IMR-90 (cell line): ENCODE results near the gene COQ8A. TPM values are rescaled to one million over a fixed set of nuclear protein-coding genes. Genes with fewer than 3 reads are reported as not detected.

Source experiments
- ATAC-seq: fragments of 200-7000 bp; cut with Tn5 transposase; 2 replicates; pipeline ENCODE4 v1.9.1; 2020; ENCODE audit warnings: low read depth, mild to moderate bottlenecking, moderate library complexity
- BruUV-seq: library from RNA; stranded (reverse); fragments of 400-500 nt; replicated peaks from 2 replicates; lab custom pipeline; 2021; lab: Mats Ljungman, UMichigan
- CTCF ChIA-PET: fragments of 300-600 bp; formaldehyde crosslinking; extraction: SDS; loops from one replicate; lab custom pipeline; 2021; ENCODE audit warnings: antibody characterized with exemption; lab: Yijun Ruan, JAX
- POLR2A ChIA-PET: fragments of 300-600 bp; sonication (Branson Sonifier 250); formaldehyde crosslinking; loops from one replicate; lab custom pipeline; 2022; ENCODE audit warnings: antibody characterized with exemption; ENCODE audit not compliant: unreplicated experiment; lab: Charles Lee
- DNase-seq: peaks from one replicate; pipeline ENCODE4 v3.0.0; 2013
- H2AFZ ChIP-seq: replicated peaks from 2 replicates; pipeline ENCODE3; 2013; ENCODE audit warnings: low read length, mild to moderate bottlenecking; ENCODE audit not compliant: poor library complexity
- H2AK5ac ChIP-seq: 2 replicates; pipeline ENCODE4 v1.6.1; 2013; ENCODE audit warnings: low read depth, low read length, inconsistent platforms
- H2AK9ac ChIP-seq: replicated peaks from 2 replicates; pipeline ENCODE3; 2013; ENCODE audit warnings: mild to moderate bottlenecking, low read depth, low read length, moderate library complexity; ENCODE audit not compliant: poor library complexity
- H2BK120ac ChIP-seq: 2 replicates; pipeline ENCODE4 v1.6.1; 2013; ENCODE audit warnings: low read depth, low read length, inconsistent platforms
- H2BK15ac ChIP-seq: 3 replicates; pipeline ENCODE4 v1.6.1; 2013; ENCODE audit warnings: low read depth, low read length, inconsistent platforms
- H2BK20ac ChIP-seq: 2 replicates; pipeline ENCODE4 v1.6.1; 2013; ENCODE audit warnings: low read depth, mild to moderate bottlenecking, inconsistent platforms, low read length, moderate library complexity
- H2BK5ac ChIP-seq: 2 replicates; pipeline ENCODE4 v1.6.1; 2013; ENCODE audit warnings: mild to moderate bottlenecking, low read depth, low read length, inconsistent platforms; ENCODE audit not compliant: poor library complexity, severe bottlenecking
- H3K14ac ChIP-seq: replicated peaks from 2 replicates; pipeline ENCODE4 v1.6.1; 2013; ENCODE audit warnings: low read depth, low read length, inconsistent platforms
- H3K18ac ChIP-seq: 2 replicates; pipeline ENCODE4 v1.6.1; 2013; ENCODE audit warnings: low read depth, low read length, control low read depth
- H3K23ac ChIP-seq: 2 replicates; pipeline ENCODE4 v1.6.1; 2013; ENCODE audit warnings: low read depth, low read length, inconsistent platforms
- H3K27ac ChIP-seq: 2 replicates; pipeline ENCODE4 v1.5.1; 2013; ENCODE audit warnings: mild to moderate bottlenecking, control low read depth, low read length; ENCODE audit not compliant: insufficient read depth
- H3K27me3 ChIP-seq: 2 replicates; pipeline ENCODE4 v1.6.1; 2013; ENCODE audit warnings: low read length; ENCODE audit not compliant: control insufficient read depth, insufficient read depth
- H3K36me3 ChIP-seq: 2 replicates; pipeline ENCODE4 v1.6.1; 2013; ENCODE audit warnings: low read length, mixed read lengths; ENCODE audit not compliant: control insufficient read depth, insufficient read depth
- H3K4ac ChIP-seq: 2 replicates; pipeline ENCODE4 v1.6.1; 2013; ENCODE audit warnings: low read depth, low read length, inconsistent platforms
- H3K4me1 ChIP-seq: 2 replicates; pipeline ENCODE4 v1.6.1; 2013; ENCODE audit warnings: low read length, mixed read lengths; ENCODE audit not compliant: control insufficient read depth, insufficient read depth
- H3K4me2 ChIP-seq: 2 replicates; pipeline ENCODE4 v1.6.1; 2013; ENCODE audit warnings: low read depth, mild to moderate bottlenecking, control low read depth, low read length, moderate library complexity
- H3K4me3 ChIP-seq: 2 replicates; pipeline ENCODE4 v1.5.1; 2013; ENCODE audit warnings: low read depth, mild to moderate bottlenecking, control low read depth, low read length, moderate library complexity; ENCODE audit not compliant: insufficient read depth
- H3K56ac ChIP-seq: 2 replicates; pipeline ENCODE4 v1.6.1; 2013; ENCODE audit warnings: low read length, inconsistent platforms; ENCODE audit not compliant: insufficient read depth; ENCODE audit errors: extremely low read depth
- H3K79me1 ChIP-seq, 2 experiments: 2 replicates each; pipeline ENCODE4 v1.6.1; 2013; ENCODE audit warnings: low read length in 2 of 2, inconsistent platforms in 1 of 2, low read depth in 1 of 2
- H3K9ac ChIP-seq: 2 replicates; pipeline ENCODE4 v1.6.1; 2013; ENCODE audit warnings: low read depth, low read length, control low read depth
- H3K9me1 ChIP-seq: 2 replicates; pipeline ENCODE4 v1.6.1; 2013; ENCODE audit warnings: low read length, inconsistent platforms; ENCODE audit not compliant: insufficient read depth
- H3K9me3 ChIP-seq: 2 replicates; pipeline ENCODE4 v1.6.1; 2013; ENCODE audit warnings: low read length; ENCODE audit not compliant: control insufficient read depth, insufficient read depth
- H4K20me1 ChIP-seq: 2 replicates; pipeline ENCODE4 v1.6.1; 2013; ENCODE audit warnings: low read length, inconsistent platforms; ENCODE audit not compliant: insufficient read depth
- H4K5ac ChIP-seq: 2 replicates; pipeline ENCODE4 v1.6.1; 2013; ENCODE audit warnings: mild to moderate bottlenecking, low read depth, low read length, control low read depth
- H4K8ac ChIP-seq, 2 experiments: 2 replicates each; pipeline ENCODE4 v1.6.1; 2013; ENCODE audit warnings: low read depth in 2 of 2, low read length in 2 of 2, control low read depth in 1 of 2, inconsistent platforms in 1 of 2
- H4K91ac ChIP-seq: 2 replicates; pipeline ENCODE4 v1.6.1; 2013; ENCODE audit warnings: low read depth, low read length, inconsistent platforms; ENCODE audit not compliant: insufficient read depth
- BHLHE40 ChIP-seq: fragments of 150-350 bp; IDR thresholded peaks from 2 replicates; pipeline ENCODE4 v1.6.1; 2016; ENCODE audit warnings: mild to moderate bottlenecking, low read depth, low read length
- CHD1 ChIP-seq: IDR thresholded peaks from 2 replicates; pipeline ENCODE4 v1.6.1; 2012; ENCODE audit warnings: low read depth, low read length, improper control_type of control experiment
- CTCF ChIP-seq: conservative IDR thresholded peaks from 2 replicates; pipeline ENCODE4 v1.5.1; 2012; ENCODE audit warnings: mild to moderate bottlenecking, low read depth, low read length, improper control_type of control experiment
- MAFK ChIP-seq: IDR thresholded peaks from 2 replicates; pipeline ENCODE4 v1.6.1; 2012; ENCODE audit warnings: low read depth, low read length, improper control_type of control experiment
- MAZ ChIP-seq: IDR thresholded peaks from 2 replicates; pipeline ENCODE4 v1.6.1; 2012; ENCODE audit warnings: low read depth, mild to moderate bottlenecking, low read length, improper control_type of control experiment, moderate library complexity, borderline replicate concordance
- MXI1 ChIP-seq: IDR thresholded peaks from 2 replicates; pipeline ENCODE4 v1.6.1; 2012; ENCODE audit warnings: low read depth, mild to moderate bottlenecking, low read length, moderate library complexity, borderline replicate concordance
- POLR2A ChIP-seq: IDR thresholded peaks from 2 replicates; pipeline ENCODE4 v1.6.1; 2012; ENCODE audit warnings: mild to moderate bottlenecking, low read depth, low read length
- RAD21 ChIP-seq: IDR thresholded peaks from 2 replicates; pipeline ENCODE4 v1.6.1; 2012; ENCODE audit warnings: low read length, improper control_type of control experiment
- RCOR1 ChIP-seq: IDR thresholded peaks from 2 replicates; pipeline ENCODE4 v1.6.1; 2012; ENCODE audit warnings: mild to moderate bottlenecking, low read length, improper control_type of control experiment; ENCODE audit not compliant: insufficient replicate concordance
- RFX5 ChIP-seq: IDR thresholded peaks from 2 replicates; pipeline ENCODE4 v1.8.0; 2012; ENCODE audit warnings: low read depth, mild to moderate bottlenecking, low read length, moderate library complexity
- WGBS, 2 experiments: methylation state at CpG; one replicate each; pipeline versions ENCODE4 v1.1.5 to v1.1.7; 2013; ENCODE audit warnings: missing lambda C conversion rate in 2 of 2; ENCODE audit not compliant: insufficient read length in 1 of 2; ENCODE audit errors: extremely low coverage in 2 of 2; 5-methylcytosine and 5-hydroxymethylcytosine counted together
- dilution Hi-C: fragments of 300-500 bp; cut with HindIII; formaldehyde crosslinking; loops from one replicate; pipeline ENCODE4 v1.14.3; 2018; ENCODE audit warnings: low sequenced_read_pairs; ENCODE audit not compliant: unreplicated experiment
- in situ Hi-C: fragments of 300-500 bp; cut with MboI; formaldehyde crosslinking; loops from 3 replicates; pipeline ENCODE4 v1.14.3; 2019; ENCODE audit warnings: low sequenced_read_pairs, inconsistent platforms, mixed read lengths
- intact Hi-C: fragments of 100-400 bp; cut with micrococcal nuclease; formaldehyde crosslinking; loops from 2 replicates; pipeline ENCODE4 v1.10.0; 2022
- polyA plus RNA-seq, 3 experiments: library from polyadenylated mRNA; depleted of rRNA; stranded (reverse); fragments of >200 nt; gene quantifications; 2 replicates each; pipeline ENCODE4 v1.2.3, GENCODE V29; 2012; ENCODE audit warnings: low replicate concordance in 1 of 3
- total RNA-seq: library from RNA; depleted of rRNA; stranded (reverse); fragments of >200 nt; gene quantifications from 2 replicates; pipeline ENCODE4 v1.2.3, GENCODE V29; 2012

Gene COQ8A
- total and polyA plus RNA-seq, 2 of the 4 experiments (the other 2 are of a cell fraction) = 3.8 to 6.1 TPM

DNA sequence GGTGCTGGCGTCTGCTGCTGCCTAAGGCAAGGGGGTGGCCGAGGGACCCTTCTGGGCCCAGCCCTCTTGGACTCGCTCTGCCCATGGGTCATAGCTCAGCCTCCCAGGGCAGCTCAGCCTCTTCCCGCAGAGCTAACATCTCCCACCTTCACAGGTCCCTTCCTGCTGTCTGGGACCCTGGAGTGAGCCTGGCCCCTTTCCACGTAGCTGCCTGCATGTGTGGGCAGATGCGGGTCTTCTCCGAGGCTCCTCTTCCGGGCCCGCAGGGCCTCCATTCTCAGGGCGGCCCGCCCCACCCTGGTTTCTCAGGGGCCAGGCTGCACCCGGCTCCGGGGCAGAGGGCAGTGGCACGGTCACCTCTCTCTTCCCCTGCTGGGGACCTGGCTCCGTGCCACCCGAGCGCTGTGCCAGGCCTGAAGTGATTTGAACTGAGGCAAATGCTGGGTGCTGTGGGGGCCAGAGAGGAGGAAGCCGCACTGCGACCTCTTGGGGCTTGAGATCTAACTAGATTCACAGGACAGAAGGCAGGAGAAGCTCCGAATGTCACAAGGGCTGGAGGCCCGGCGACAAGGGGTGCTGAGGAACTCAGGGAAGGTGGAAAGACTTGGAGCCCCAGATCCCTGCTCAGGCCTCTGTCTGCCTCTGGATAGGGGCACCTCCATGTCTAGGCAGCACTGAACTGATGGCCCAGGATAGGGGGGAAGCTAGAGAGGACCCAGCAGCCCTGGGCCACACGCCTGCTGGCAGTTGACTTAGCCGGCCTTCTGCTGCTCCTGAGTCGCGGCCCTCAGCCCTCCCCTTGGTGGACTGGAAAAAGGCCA, 40.7 kb downstream of the COQ8A start:
- Histone ChIP-seq H4K20me1 (no peaks in the 10 kb centered on the region), H3K14ac (no peak overlapping the region), H3K27ac (no peak overlapping the region), H3K27me3 (no peaks in the 10 kb centered on the region), H3K79me1 (no peaks in the 10 kb centered on the region), H4K91ac (no peak overlapping the region), H2AK5ac (no peak overlapping the region), H3K9me1 (no peaks in the 10 kb centered on the region), H3K23ac (no peak overlapping the region), H3K4me2 (no peak overlapping the region), H2AK9ac (no peak overlapping the region), H3K4me1 (no peaks in the 10 kb centered on the region), H2BK15ac (no peak overlapping the region), H3K9me3 (no peaks in the 10 kb centered on the region), H3K18ac (no peak overlapping the region), H3K36me3 (no peaks in the 10 kb centered on the region; the same call in 1 of the 2 replicates), H3K4me3 (no peak overlapping the region), H2BK5ac (no peak overlapping the region), H2BK20ac (no peak overlapping the region), H4K8ac (no peak overlapping the region), H2AFZ (no peak overlapping the region), H3K4ac (no peak overlapping the region), H4K5ac (no peak overlapping the region), H2BK120ac (no peak overlapping the region), H3K56ac (no peak overlapping the region), H3K9ac (no peak overlapping the region)
- DNase-seq = no peak
- in situ Hi-C loops = no loop called here
- dilution Hi-C loops = no loop called here
- intact Hi-C loops = loop anchor here (10.0 kb wide), 1 partner anchor 436 kb away; the partner anchor contains the start of gene STUM
- no TSS peak for BruUV-seq
- 91% methylated on average over 18 of the region's 26 CpGs; no CpG with 5 or more reads in 1 of the 2 experiments for WGBS, 2 experiments
- TF ChIP-seq RCOR1 = no peak
- TF ChIP-seq CTCF = no peak
- TF ChIP-seq BHLHE40 = no peak
- no peak for TF ChIP-seq RFX5
- no peak for TF ChIP-seq MAFK
- TF ChIP-seq MXI1 = no peak
- no peak for TF ChIP-seq MAZ
- TF ChIP-seq POLR2A = no peak
- TF ChIP-seq CHD1 = no peak
- no peak for TF ChIP-seq RAD21
- ChIA-PET POLR2A (no interaction called here), CTCF (interaction anchor here (0.5 kb wide), 1 partner anchor 167 kb away, joined by 3 read pairs; no protein-coding TSS in a partner anchor)
- ATAC-seq = no peak
